ENCODE measurements around the gene CEP55.

DNA sequence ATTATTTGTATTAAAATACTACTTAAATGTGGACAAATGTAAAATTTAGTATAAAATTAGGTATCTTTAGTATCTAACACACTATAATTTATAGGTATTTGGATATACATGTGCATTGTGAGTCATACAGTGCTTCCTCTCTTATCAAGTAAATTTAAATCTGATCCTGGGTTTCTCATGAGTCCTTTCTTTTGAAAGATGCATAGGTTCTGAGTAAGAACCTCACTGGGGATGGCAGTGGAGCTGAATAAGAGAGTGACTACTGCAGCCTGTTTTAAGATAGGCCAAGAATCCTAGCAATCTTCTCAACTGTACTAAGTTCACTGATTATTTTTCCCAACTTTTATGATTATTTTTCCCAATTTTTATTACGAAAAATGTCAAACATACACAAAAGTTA, 16.2 kb downstream of the CEP55 start:
- TF ChIP-seq SP2 (IDR thresholded peaks at IDR 0.05; ENCODE audit: extremely low read depth, low read depth, low read length, poor library complexity, severe bottlenecking) (no peak), YY1 (IDR thresholded peaks at IDR 0.05; ENCODE audit: borderline replicate concordance in 1 of 3, control insufficient read depth in 1 of 3, extremely low read depth in 1 of 3, insufficient read depth in 3 of 3, insufficient read length in 1 of 3, insufficient replicate concordance in 2 of 3, low read depth in 1 of 3, low read length in 2 of 3) (no peak), NONO (IDR thresholded peaks at IDR 0.05; ENCODE audit: low read depth in 2 of 2, low read length in 1 of 2) (no peak), TAF1 (IDR thresholded peaks at IDR 0.05; ENCODE audit: control insufficient read depth, extremely low read depth, insufficient read depth, low read length, severe bottlenecking) (no peak), EP300 (IDR thresholded peaks at IDR 0.05; ENCODE audit: low read length) (no peak), YBX1 (IDR thresholded peaks at IDR 0.05) (no peak)
- TF ChIP-seq, protein P1, sequence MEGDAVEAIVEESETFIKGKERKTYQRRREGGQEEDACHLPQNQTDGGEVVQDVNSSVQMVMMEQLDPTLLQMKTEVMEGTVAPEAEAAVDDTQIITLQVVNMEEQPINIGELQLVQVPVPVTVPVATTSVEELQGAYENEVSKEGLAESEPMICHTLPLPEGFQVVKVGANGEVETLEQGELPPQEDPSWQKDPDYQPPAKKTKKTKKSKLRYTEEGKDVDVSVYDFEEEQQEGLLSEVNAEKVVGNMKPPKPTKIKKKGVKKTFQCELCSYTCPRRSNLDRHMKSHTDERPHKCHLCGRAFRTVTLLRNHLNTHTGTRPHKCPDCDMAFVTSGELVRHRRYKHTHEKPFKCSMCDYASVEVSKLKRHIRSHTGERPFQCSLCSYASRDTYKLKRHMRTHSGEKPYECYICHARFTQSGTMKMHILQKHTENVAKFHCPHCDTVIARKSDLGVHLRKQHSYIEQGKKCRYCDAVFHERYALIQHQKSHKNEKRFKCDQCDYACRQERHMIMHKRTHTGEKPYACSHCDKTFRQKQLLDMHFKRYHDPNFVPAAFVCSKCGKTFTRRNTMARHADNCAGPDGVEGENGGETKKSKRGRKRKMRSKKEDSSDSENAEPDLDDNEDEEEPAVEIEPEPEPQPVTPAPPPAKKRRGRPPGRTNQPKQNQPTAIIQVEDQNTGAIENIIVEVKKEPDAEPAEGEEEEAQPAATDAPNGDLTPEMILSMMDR (IDR thresholded peaks at IDR 0.05 in 2 of 3, conservative IDR thresholded peaks at IDR 0.05 in 1 of 3; ENCODE audit: insufficient read depth in 2 of 3, low read depth in 1 of 3, low read length in 3 of 3): no peak

Data from K562 (cell line).